HG02678 (cell line): ENCODE measurements around the gene NKAIN4.
"Not testable (repeated sequence)": the region's sequence is repeated elsewhere in the genome, so short reads cannot be mapped to it uniquely, and the experiment has no call there.

Source experiments
- ATAC-seq: cut with Tn5 transposase; IDR thresholded peaks from one replicate; pipeline ENCODE4 v1.9.1; 2021; ENCODE audit warnings: mild to moderate bottlenecking, moderate library complexity; ENCODE audit not compliant: unreplicated experiment

NKAIN4 gene

DNA sequence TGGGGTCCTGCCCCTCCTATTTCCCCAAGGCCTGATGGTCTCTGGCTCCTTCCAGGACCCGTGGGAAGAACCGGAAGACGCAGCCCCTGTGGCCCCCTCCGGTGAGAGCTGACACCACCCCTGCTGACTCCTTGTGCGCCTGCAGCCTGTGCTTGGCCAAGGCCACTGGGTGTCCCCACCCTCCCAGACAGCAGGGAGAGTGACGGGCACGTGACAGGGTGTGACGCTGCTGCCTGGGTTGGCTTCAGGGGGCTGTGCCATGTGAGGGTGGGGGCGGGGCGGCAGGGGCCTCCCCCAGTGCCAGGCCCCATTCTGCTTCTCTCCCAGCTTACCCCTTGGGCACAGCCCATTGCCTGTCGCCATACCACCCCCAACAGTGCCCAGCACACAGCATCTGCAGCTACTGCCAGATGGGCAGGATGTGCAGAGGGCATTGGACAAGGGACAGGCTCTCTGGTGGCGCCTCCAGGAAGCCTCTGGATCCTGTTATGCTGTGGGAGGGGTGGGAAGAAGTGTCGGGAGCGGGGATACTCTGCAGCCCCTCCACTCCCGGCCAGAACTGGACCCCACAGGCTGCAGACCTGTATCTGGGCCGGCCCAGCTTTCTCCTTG is 15.6 kb downstream of the NKAIN4 start:
- no peak for ATAC-seq

DNA sequence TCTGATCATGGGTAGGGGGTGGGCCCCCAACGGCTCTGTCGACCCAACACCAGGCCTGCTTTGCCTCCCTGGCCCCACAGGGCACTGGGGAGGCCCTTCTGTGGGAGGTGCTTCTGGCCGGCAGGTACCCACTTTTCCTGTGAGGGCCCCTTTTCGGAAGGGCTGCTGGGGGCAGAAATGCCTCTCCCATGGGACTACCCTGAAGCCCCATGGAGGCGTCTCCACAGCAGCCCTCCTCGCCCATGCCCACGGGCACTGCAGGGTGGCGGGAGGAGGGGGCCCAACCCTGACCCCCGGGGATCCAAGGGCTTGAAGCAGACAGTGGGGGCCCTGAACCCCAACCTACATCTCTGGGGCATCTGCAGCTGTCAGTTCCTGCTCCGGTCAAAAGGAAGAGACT is 16.2 kb downstream of the NKAIN4 start:
- no peak for ATAC-seq

DNA sequence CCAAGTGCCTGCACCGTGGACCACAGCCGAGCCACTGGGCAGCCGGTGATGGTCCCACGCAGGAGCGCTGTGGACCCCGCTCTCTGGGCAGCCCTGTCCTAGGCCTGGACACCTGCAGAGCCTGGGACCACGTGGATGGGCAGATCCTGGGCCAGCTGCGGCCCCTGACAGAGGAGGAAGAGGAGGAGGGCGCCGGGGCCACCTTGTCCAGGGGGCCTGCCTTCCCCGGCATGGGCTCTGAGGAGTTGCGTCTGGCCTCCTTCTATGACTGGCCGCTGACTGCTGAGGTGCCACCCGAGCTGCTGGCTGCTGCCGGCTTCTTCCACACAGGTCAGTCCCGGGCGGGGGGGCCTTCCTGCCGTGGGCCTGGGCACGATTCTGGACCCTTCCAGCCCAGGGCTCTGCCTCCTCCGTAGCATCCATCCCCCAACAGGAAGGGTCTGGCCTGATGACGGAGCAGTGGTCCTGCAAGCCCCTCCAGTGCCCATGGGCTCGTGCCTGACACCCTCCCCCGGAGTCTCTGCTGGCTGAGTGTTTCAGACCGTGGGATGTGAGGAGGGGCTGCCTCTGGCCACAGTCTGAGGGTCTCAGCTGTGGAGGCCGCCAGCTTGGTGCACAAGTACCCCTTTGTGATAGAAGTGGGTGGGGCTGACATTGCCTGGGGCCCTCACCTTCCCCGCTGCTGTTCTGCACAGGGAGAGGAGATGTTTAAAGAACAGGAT is 18.0 kb downstream of the NKAIN4 start:
- no peak for ATAC-seq

DNA sequence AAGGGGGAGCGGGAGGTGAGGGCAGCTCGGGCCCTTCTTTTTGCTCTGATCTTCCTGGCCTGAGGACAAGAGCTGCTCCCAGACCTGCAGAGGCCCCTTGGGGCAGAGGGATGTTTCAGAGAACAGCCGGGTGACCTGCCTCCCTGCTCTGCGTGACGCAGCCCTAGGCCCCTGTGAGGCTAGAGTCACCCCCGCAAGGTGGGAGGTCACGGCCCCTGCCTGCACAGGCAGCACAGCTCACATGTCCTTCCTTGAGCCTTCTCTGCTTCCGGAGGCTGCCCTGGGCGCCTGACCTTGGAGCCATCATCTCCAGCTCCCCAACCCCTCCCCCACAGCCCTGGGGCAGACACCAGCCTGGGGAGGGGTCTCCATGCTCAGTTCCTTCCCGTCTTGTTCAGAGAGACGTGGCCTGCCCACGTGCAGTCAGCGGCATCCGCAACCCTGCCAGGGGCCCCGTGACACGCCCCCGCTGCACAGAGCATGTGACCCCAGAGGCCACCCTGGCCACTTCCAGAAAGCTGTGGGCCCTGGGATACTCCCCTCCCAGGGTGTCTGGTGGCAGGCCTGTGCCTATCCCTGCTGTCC is 18.8 kb downstream of the NKAIN4 start, which contains the start of gene BIRC7:
Gene BIRC7 (plus strand): TSS at position 507 of the 585 bp plus-strand sequence. CDS start 192 bp downstream, outside the sequence.
- ATAC-seq = no peak

DNA sequence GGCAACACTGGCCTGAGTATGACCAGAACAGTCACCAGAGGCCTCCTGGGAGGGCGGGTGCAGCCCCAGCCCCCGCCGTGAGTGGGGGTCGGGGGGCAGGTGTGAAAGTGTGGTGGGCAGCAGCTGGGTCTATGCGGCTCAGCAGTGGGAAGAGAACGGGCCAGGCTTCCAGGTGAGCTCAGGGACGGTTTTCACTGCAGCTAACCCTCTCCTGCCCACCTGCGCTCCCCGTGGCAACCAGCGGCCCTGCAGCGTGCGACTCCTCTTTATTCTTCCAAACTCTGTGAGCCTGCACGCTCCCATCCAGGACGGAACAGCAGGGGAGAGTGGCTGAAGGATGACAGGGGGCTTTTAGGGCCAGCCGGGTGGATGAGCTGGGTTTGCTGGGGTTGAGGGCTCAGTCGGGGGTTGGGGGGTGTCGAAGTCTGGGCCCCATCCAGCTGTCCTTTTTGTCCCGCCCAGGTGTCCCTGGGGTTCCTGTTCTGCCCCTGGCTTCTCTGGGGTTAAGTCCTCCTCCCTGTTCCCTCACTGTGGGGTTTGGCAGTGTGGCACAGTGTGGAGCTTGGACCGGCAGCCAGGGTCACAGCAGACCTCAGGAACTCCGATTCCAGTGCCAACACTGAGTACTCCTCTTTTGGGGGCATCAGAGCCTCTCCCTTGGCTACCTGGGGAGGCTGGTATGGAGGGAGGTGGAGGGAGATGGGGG is 19.4 kb downstream of the NKAIN4 start:
- no peak for ATAC-seq

DNA sequence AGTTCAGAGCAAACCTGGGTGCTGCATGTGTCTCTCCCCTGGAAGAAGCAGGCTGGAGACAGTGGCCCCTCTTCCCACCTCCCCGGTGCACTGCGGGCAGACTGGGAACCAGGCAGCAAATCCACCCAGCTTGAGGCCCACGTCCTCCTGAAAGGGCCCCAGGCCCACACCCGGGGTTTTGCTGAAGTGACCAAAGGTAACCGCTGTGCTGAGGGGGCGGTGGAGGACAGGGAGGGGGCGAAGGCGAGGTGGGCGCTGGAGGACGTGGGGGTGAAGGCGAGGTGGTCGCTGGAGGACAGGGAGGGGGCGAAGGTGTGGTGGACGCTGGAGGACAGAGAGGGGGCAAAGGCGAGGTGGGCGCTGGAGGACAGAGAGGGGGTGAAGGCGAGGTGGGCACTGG is 20.3 kb downstream of the NKAIN4 start:
- no peak for ATAC-seq

DNA sequence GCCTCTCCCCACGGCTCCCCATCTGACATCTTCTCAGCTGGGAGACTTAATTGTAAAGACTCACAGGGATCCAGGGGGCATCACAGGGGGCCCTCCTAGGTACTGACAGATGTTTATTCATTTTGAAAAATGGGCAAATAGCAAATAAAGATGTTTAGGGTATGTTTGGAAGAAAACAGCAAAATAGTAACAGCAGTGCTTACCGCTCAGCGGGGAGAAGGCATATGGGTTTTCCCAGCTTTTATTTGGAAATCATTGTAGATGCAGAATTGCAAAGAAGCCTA is 21.3 kb downstream of the NKAIN4 start:
- no peak for ATAC-seq

DNA sequence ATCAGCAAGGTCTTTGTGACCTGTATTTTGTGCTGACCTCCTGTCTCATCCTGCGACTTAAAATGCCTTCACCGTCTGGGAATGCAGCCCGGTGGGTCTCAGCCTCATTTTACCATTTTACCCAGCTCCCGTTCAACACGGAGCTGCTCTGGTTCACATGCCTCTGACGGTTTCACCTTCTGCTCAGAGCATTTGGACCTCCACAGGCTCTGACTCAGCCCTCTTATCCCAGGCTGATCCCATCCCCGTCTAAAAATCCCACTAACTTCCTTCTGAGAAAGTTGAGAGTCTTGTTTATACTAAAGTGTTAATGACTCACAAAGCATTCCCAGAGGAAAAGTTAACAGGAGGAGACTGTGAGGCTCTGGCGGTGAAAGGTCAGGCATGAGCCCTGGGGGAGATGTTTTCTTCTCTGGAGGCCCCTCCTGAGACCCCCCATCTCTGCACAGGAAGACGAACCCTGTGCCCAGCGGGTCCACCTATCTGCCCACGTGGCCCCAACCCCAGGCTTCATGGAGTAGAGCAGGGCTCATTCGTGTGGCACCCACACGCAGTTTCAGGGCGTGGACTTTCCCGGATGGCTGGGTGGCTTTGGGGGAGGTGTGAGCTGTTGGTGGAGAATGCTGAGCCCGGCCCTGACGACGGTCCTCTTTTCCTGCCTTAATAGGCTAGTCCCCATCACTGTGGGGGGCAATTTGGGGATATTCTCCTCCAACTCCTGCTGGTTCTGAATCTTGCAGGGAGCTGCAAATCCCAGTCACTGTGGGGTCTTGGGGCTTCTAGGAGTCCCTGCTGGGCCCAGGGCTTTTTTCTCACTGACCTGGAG is 21.8 kb downstream of the NKAIN4 start:
- ATAC-seq = no peak

DNA sequence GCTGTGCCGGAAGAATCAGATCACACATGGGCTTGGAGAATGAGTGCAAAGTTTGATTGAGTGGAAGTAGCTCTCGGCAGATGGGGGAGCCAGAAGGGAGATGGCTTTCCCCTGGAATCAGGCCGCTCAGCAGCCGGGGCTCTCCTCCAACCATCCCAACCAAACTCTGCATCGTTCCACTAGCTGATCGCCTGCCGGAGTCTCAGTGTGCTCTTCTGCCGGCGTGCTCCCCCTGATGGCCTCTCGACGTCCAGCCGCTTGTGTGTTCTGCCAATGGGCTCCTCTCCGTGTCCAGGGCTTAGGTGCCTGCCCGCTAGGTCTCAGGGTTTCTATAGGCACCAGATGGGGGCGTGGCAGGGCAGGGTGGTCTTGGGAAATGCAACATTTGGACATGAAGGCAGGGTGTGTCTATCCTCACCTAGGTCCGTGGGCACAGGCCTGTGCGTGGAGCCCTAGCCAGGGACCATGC is 23.4 kb downstream of the NKAIN4 start:
- no peak for ATAC-seq

DNA sequence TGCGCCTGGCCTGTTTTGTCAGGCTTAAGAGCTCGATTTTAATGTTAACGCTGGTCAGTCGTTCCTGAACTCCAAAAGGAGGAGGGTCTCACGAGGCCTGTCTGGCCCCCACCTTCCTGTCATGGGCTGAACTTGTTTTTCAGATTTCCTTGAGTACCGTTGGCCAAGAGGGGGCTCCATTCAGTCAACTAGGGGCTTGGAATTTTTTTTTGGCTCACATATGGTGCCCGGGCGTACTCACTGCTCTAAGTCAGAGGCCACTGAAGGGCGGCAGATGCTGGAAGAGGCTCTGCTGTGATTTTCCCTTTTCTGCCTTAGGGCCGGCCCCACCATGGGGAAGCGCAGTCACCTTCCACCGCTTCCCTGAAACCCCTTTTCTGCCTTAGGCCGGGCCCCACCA is 25.5 kb downstream of the NKAIN4 start:
- ATAC-seq = no peak

DNA sequence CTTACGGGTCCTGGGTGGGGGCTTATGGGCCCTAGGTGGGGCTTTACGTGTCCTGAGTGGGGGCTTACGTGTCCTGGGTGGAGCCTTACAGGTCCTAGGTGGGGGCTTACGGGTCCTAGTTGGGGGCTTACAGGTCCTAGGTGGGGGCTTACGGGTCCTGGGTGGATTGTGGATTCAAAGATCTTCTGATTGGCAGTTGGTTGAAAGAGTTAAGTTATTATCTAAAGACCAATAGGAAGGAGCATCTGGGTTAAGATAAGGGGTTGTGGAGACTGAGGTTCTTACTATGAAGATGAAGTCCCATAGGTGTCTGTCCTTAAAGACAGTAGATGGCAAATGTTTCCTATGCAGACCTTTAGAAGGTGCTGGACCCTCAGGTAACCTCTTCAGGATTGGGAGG is 27.0 kb downstream of the NKAIN4 start:
- no peak for ATAC-seq

DNA sequence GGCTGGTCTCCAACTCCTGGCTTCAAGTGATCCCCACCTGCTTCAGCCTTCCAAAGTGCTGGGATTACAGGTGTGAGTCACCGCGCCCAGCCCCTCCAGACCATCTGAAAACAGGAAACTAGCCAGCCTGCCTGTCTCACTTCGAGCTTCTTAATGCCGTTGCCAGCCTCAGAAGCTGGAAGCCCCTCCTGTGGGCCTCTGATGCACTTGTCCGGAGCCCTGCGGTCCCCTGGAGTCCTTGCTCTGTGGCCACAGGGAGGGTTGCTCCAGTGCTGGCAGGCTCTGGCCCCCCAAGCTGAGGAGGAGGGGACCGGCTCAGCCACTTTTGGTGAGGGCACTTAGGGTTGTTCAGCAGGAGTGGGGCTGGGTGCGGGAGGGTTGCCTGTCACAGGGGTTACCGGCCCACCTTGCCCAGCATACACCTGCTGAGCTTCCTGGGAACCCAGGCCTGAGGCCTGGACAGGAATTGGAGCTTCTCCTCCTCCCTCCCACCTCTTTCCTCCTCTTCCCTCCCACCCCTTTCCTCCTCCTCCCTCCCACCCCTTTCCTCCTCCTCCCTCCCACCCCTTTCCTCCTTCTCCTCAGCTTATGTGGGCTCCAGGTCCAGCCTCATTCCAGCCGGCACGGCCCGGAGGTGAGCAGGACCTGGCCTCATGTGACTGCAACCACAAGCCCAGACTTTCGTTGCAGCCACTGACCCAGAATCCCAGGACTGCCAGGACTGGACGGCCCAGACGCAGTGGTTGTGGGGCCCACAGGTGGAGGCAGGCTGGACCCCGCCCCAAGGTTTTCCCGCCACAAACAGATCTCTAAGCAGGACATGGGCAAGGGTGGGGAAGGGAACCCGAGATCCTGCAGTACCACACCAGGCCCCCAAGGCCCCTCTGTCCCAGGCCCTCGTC is 28.0 kb downstream of the NKAIN4 start:
- ATAC-seq = no peak

DNA sequence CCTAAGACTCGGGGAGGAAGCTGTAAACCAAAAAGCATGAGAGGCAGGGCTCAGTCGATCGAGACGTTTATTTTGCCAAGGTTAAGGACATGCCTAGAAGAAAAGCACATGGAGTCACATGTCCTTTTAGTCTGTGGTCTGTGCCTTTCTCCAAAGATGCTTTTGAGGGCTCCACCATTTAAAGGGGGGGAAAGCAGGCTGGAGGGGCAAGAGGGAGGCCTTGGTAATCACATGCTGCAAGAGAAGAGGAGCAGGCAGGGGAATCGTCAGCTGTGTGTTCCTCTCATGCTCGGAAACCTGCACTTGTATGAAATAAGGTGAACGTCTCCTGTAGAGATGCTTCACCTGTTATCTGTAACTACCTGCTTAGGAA is 29.2 kb downstream of the NKAIN4 start:
- no peak for ATAC-seq

DNA sequence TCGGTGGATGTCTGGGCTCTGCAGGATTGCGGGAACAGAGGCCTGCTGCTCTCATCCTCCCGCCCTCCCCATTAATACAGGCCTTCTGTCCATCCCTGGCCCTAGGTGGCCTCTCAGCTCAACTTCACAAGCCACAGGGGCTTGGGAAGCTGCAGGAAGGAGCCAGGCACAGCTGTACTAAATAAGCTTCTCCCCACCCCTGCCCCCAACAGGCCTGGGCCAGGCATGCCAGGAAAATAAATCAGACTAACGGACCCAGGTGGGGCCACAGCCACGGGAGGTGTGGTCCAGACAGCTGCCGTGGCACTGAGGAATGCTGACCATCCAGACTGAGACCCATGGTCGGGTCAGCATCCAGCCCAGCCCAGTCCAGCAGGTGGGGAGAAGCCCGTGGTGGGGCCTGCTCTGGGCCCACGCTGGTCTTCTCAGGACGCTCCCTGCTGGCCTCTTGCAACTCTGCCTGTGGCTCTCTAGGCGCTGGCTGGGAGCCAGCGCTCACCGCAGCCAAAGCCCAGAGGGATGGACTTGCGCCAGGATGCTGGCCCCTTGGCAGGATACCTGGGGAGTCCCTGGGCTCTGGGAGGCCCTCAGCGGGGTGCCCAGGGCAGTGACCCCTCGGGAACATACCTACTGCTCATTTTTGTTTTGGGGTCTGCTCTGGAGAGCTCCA is 29.7 kb downstream of the NKAIN4 start:
- no peak for ATAC-seq

DNA sequence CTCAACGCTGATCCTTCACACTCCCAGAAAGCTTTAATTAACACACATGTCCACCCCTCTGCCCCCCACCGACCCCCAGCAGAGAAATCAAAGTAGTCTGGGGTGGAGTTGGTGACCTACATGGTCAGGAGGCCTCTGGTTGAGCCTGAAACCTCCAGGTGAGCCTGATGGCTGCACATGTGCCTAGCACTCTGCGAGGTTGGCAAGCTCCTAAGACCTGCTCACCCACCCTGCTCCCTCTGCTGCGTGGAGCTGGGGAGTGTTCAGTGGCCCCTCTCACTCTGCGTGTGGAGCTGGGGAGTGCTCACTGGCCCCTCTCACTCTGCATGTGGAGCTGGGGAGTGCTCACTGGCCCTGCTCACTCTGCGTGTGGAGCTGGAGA is 30.4 kb downstream of the NKAIN4 start:
- no peak for ATAC-seq

DNA sequence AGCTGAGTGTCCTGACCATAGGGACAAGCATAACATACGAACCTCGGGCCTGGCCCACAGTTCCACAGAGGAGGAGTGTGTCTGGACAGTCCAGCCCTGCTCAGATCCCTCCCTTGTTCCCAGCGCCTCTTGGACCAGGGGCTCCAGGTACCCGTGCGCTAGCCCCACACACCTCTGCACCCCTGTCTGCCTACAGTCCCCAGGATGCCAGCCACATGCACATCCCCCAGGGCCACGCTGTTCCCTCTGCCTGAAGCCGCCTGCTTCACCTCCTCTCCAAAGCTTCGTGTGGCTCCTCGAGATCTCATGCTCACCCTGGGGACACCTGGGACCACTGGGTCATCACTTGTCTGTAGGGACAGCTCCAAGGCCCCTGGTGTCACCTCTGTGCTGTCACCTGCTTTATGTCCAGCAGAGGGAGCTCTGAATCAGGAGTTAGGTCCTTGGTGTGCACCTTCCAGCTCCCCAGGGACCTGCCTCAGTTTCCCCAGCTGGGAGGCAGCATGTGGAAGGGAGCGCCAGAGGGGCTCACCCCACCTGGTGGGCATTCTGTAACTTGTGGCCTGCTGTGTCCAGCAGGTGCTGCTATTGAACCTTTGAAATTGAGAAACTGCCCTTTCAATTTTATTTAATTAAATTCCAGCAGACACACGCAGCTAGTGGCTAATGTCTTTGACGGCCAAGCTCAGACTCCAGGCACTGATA is 31.0 kb downstream of the NKAIN4 start:
- no peak for ATAC-seq

DNA sequence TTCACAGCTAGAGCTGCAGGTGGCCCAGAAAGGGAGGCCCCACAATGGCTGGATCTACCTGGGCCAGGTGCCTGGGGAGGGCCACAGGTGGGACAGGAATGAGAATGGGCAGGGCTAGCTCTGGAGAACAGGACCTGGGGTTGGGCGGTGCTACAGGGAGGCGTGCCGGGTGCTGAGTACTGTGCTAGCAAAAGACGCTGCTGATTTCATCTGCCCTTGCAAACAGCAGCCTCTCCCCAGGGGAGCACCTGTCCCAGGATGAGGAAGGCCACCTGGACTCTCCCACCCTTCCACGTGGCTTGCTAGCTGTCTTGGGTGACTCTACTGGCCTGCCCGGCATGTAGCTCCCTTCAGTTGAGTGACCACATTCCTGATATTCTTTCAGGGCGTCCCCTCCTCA is 31.7 kb downstream of the NKAIN4 start:
- ATAC-seq = no peak

DNA sequence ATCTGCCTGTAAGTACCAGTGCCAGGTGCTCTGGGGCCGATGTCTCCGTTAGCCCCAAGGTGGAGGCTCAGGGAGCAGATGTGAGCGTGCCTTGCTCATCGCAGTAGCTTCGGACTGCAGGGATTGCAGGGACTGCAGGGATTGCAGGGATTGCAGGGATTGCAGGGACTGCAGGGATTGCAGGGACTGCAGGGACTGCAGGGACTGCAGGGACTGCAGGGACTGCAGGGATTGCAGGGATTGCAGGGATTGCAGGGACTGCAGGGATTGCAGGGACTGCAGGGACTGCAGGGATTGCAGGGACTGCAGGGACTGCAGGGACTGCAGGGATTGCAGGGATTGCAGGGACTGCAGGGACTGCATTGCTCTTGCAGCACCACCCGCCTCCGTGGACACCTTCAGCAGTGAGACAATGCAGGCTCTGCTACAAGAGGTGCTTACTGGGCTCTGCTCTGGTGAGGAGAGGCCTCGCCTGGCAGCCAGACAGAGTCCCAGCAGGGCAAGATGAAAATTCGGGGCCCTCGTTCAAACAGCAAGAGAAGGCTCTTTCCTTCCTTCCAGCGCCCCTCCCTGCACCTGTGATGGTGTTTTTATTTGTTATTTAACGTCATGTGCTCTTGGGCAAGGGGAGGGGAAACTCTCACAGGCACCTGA is 32.7 kb downstream of the NKAIN4 start:
- ATAC-seq = not testable (repeated sequence)
